DMS53 (cell line): ENCODE measurements around the gene SLC27A4.
A peak's percentile ranks its signal among the peaks of the same experiment; 100 is the strongest.

ENCODE experiments used
- DNase-seq: peaks from one replicate; lab custom pipeline; 2025; lab: John Stamatoyannopoulos, UW

Gene SLC27A4

DNA sequence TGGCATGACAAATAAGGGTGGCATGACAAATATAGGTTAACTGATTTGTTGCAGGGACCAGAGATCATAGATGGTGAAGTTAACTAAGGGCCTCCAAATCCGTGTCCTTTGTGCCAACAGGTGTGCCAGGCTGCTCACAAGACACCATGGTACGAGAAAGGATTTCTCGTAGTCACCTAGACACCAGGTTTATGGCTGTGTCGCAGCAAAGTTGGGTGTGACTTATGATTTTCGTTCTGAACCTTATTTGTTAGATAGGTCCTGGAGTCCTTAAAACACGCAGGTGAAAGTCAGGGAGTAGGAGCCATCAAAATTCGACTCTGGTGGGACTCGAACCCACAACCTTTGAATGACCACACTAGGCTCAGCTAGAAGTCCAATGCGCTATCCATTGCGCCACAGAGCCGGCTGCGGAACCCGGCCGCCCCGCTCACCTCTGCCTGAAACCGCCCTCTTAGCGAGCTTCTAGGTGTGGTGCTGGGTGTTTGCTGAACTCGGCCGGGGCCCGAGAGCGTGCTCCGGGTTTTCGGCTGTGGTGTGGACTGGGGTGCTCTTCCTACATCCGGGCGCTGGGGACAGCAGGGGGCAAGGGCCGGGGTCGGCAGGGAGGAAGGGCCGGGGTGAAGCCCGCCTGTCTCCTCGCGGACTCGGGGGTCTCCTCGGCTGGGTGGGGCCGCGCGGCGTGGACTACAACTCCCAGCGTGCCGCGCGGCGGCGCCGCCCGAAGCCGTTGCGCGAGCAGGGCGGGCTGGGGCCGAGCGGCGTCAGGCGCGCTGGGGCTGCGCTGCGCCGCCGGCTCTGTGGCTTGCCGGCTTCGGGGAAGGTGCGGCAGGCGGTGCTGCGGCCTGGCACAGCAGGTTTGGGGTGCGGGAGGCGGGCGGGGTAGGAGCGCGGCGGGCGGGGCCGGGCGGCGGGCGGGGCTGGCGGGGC, at the start of gene SLC27A4:
Gene SLC27A4 (plus strand): TSS at position 767 of the 930 bp plus-strand sequence. CDS start 2,606 bp downstream, outside the sequence.
- DNase-seq = peak; percentile 95

- DNase-seq = no peak
Measured at GRCh38 chr9:128292009-128292408, 48.3 kb upstream of the SLC27A4 start.

DNA sequence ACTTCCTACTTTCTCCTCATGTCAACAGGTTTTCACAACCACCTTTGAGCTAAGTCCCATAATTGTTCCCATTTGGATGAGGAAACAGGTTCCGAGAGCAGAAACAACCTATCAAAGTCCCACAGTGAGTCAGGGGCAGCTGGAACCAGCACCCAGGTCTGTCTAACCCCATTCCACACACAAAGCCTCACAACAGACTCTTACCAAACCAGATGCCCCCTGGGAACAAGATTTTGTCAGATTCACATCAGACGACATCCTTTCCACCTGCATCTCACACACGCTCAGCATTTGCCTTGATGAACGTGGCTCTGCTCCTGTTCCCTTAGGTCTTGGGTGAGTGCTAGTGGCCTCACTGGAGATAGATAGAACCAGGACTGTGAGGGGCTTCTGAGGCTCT, 47.2 kb upstream of the SLC27A4 start:
- no peak for DNase-seq

DNA sequence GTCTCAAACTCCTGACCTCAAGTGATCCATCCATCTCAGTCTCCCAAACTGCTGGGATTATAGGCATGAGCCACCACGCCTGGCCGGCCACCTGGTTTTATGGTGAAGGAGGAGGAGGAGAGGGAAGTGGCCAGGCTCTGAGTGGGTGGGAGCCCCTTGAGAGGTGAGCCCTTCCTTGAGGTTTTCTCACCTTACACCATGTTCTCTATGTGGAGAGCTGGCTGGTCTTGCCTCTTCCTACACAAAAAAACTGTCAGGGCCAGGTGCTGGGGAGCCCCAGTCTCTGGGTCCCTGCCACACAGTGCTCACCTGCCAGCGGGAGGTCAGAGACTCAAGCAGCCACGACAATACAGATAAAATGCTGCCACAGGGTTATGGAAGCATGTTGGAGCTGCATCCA, 46.2 kb upstream of the SLC27A4 start:
- no peak for DNase-seq

- DNase-seq = no peak
Measured at GRCh38 chr9:128296340-128297220, 43.7 kb upstream of the SLC27A4 start.

- DNase-seq = no peak
Measured at GRCh38 chr9:128297221-128297773, 43.0 kb upstream of the SLC27A4 start.

DNA sequence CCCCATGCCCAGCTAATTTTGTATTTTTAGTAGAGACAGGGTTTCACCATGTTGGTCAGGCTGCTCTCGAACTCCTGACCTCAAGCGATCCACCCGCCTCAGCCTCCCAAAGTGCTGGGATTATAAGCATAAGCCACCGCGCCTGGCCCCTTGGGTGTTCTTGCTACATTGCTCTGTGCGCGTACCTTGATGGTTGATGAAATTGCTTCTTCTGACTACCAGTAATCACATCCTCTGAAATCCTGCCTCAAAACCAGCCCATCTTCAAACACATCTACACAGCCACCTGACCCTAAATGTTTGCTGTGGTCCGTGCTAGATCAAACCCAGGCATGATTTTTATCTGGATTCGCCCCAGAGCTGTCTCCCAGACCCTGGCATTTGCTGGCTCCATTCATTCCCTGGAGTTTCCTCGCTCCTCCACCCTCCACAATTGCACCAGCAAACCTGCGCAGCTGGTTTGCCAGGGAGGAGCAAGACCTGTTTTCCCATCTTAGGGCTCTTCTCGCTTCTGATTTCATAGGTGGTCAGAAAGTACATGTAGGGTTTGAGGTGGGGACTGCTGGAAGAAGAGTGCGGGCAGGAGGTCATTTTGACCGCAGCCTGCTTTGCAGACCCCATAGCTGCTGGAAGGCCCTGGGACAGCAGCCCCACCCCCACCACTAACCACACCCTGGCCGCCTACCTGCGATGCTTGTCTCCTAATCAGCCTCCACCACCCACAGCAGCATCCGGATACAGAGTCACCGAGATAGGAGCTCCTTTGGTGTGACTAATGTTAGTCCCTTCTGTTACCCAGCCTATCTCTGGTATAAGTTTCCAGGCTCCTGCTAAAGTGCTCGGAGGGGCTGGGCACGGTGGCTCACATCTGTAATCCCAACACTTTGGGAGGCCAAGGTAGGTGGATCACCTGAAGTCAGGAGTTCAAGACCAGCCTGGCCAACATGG, 41.5 kb upstream of the SLC27A4 start:
- peak; percentile 29 for DNase-seq

DNA sequence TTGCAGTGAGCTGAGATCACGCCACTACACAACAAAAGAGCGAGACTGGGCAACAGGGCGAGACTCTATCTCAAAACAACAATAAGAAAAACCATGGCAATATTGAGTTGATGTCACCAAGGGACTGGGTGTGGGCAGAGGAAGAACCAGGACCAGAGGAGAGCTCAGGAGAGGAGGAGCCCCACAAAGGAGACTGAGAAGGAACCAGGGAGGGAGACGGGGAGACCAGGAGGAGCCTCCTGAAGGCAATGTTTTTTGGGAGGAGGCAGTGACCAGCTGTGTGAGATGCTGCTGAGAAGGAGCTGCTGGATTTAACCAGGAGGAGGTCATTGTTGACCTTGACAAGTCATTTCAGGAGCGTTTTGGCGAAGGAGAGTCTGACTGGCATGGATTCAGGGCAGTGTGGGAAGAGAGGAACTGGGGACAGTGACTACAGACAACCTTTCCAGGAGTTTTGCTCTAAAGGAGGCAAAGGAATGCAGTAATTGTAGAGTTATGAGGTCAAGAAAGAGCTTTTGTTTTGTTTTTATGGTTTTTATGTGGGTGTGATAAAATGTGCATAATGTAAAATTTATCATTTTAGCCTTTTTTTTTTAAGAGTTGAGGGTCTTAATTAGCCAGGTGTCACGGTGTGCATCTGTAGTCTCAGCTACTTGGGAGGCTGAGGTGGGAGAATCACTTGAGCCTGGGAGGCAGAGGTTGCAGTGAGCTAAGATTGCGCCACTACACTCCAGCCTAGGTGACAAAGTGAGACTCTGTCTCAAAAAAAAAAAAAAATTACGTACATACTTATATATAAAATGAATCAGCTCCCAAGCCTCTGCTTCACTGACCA, 36.0 kb upstream of the SLC27A4 start:
- no peak for DNase-seq

DNA sequence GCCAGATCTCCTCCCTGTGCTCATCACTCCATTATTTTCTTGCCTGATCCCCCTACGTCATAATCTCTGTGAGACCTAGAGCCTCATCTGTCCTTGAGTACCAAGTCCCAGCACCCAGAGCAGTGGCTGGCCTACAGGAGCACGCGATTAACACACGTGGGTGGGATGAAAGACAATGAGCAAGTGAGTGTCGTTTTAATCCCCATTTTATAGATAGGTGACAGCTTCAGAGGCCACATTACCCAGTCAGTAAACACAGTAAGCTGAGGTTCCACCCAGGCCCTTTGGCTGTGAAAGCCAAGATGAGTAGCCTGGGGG, 35.4 kb upstream of the SLC27A4 start:
- no peak for DNase-seq

DNA sequence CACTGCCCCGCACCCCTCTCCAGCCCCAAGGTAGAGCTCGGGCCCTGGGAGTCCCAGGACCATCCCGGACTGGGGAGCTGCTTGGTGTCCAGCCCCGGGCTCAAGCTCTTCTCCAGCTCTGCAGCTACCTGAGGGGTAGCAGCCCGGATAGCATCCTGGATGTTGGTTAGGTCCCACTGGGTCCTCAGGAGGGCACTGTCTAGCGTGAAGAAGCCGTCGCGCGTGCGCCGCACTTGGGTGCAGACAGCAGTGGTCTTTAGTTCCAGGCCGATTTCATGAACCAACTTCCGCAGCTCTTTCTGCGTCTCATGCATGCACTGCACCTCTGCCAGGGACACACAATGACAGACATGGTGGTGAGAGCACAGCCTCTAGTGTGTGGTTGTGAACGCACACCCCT, 30.8 kb upstream of the SLC27A4 start:
- no peak for DNase-seq

- DNase-seq = no peak
Measured at GRCh38 chr9:128310461-128310860, 29.9 kb upstream of the SLC27A4 start.

DNA sequence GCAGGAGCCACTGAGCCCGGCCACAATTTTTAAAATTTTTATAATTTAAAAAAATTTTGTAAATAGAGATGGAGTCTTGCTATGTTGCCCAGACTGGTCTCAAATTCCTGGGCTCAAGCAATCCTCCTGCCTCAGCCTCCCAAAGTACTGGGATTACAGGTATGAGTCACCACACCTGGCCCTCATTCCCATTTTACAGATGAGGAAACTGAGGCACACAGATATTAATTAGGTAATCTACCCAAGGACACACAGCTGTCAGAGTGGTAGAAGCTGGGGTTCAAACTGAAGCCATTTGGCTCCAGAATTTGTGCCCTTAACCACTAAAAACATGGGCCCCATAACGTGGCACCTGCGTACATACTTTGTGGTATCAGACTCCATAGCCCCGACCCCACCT, 25.6 kb upstream of the SLC27A4 start:
- DNase-seq = no peak

- no peak for DNase-seq
Measured at GRCh38 chr9:128316421-128316820, 23.9 kb upstream of the SLC27A4 start.

- no peak for DNase-seq
Measured at GRCh38 chr9:128317629-128318028, 22.7 kb upstream of the SLC27A4 start.

- no peak for DNase-seq
Measured at GRCh38 chr9:128321343-128321742, 19.0 kb upstream of the SLC27A4 start.

DNA sequence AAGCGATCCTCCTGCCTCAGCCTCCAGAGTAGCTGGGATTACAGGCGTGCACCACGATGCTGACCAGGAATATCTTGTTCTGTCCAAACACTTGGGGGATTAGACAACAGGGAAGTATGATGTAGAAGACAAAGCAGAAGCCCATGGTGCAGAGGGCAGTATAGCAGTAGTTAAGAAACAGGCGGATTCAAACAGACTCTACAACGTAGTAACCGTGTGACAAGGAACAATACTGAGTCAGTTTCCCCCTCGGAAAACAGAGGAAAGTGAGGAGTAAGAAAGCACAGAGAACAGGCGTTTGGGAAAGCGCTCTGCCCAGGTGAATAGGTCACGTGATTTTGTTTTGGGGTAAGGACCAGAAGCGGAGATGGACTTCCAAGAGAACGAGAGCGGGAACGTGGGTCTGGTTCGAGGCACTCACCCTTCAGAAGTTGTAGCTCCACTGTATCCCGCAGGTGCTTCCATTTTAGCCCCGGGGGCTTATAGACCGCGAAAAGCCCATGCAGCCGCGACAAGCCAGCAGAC, 18.4 kb upstream of the SLC27A4 start:
- DNase-seq = no peak

- DNase-seq = peak; percentile 98
Measured at GRCh38 chr9:128322404-128323211, 17.7 kb upstream of the SLC27A4 start, which contains the start of the genes COQ4 and TRUB2. Gene COQ4 (plus strand): TSS chr9:128322839. CDS start chr9:128322859, 20 bp downstream. Gene TRUB2 (minus strand): TSS chr9:128322447. CDS start chr9:128322408, 39 bp downstream.

- no peak for DNase-seq
Measured at GRCh38 chr9:128323212-128323730, 17.1 kb upstream of the SLC27A4 start.

- DNase-seq = no peak
Measured at GRCh38 chr9:128323791-128324190, 16.5 kb upstream of the SLC27A4 start.
